IMR-90 (cell line): ENCODE data around the gene FLVCR2. TPM values are rescaled to one million over a fixed set of nuclear protein-coding genes. Genes with fewer than 3 reads are reported as not detected.

ENCODE experiments used
- ATAC-seq: fragments of 200-7000 bp; cut with Tn5 transposase; 2 replicates; pipeline ENCODE4 v1.9.1; 2020; ENCODE audit warnings: low read depth, mild to moderate bottlenecking, moderate library complexity
- BruUV-seq: library from RNA; stranded (reverse); fragments of 400-500 nt; replicated peaks from 2 replicates; lab custom pipeline; 2021; lab: Mats Ljungman, UMichigan
- CTCF ChIA-PET: fragments of 300-600 bp; formaldehyde crosslinking; extraction: SDS; loops from one replicate; lab custom pipeline; 2021; ENCODE audit warnings: antibody characterized with exemption; lab: Yijun Ruan, JAX
- POLR2A ChIA-PET: fragments of 300-600 bp; sonication (Branson Sonifier 250); formaldehyde crosslinking; loops from one replicate; lab custom pipeline; 2022; ENCODE audit warnings: antibody characterized with exemption; ENCODE audit not compliant: unreplicated experiment; lab: Charles Lee
- DNase-seq: peaks from one replicate; pipeline ENCODE4 v3.0.0; 2013
- H2AFZ ChIP-seq: replicated peaks from 2 replicates; pipeline ENCODE3; 2013; ENCODE audit warnings: low read length, mild to moderate bottlenecking; ENCODE audit not compliant: poor library complexity
- H2AK5ac ChIP-seq: 2 replicates; pipeline ENCODE4 v1.6.1; 2013; ENCODE audit warnings: low read depth, low read length, inconsistent platforms
- H2AK9ac ChIP-seq: replicated peaks from 2 replicates; pipeline ENCODE3; 2013; ENCODE audit warnings: mild to moderate bottlenecking, low read depth, low read length, moderate library complexity; ENCODE audit not compliant: poor library complexity
- H2BK120ac ChIP-seq: 2 replicates; pipeline ENCODE4 v1.6.1; 2013; ENCODE audit warnings: low read depth, low read length, inconsistent platforms
- H2BK15ac ChIP-seq: 3 replicates; pipeline ENCODE4 v1.6.1; 2013; ENCODE audit warnings: low read depth, low read length, inconsistent platforms
- H2BK20ac ChIP-seq: 2 replicates; pipeline ENCODE4 v1.6.1; 2013; ENCODE audit warnings: low read depth, mild to moderate bottlenecking, inconsistent platforms, low read length, moderate library complexity
- H2BK5ac ChIP-seq: 2 replicates; pipeline ENCODE4 v1.6.1; 2013; ENCODE audit warnings: mild to moderate bottlenecking, low read depth, low read length, inconsistent platforms; ENCODE audit not compliant: poor library complexity, severe bottlenecking
- H3K14ac ChIP-seq: replicated peaks from 2 replicates; pipeline ENCODE4 v1.6.1; 2013; ENCODE audit warnings: low read depth, low read length, inconsistent platforms
- H3K18ac ChIP-seq: 2 replicates; pipeline ENCODE4 v1.6.1; 2013; ENCODE audit warnings: low read depth, low read length, control low read depth
- H3K23ac ChIP-seq: 2 replicates; pipeline ENCODE4 v1.6.1; 2013; ENCODE audit warnings: low read depth, low read length, inconsistent platforms
- H3K27ac ChIP-seq: 2 replicates; pipeline ENCODE4 v1.5.1; 2013; ENCODE audit warnings: mild to moderate bottlenecking, control low read depth, low read length; ENCODE audit not compliant: insufficient read depth
- H3K27me3 ChIP-seq: 2 replicates; pipeline ENCODE4 v1.6.1; 2013; ENCODE audit warnings: low read length; ENCODE audit not compliant: control insufficient read depth, insufficient read depth
- H3K36me3 ChIP-seq: 2 replicates; pipeline ENCODE4 v1.6.1; 2013; ENCODE audit warnings: low read length, mixed read lengths; ENCODE audit not compliant: control insufficient read depth, insufficient read depth
- H3K4ac ChIP-seq: 2 replicates; pipeline ENCODE4 v1.6.1; 2013; ENCODE audit warnings: low read depth, low read length, inconsistent platforms
- H3K4me1 ChIP-seq: 2 replicates; pipeline ENCODE4 v1.6.1; 2013; ENCODE audit warnings: low read length, mixed read lengths; ENCODE audit not compliant: control insufficient read depth, insufficient read depth
- H3K4me2 ChIP-seq: 2 replicates; pipeline ENCODE4 v1.6.1; 2013; ENCODE audit warnings: low read depth, mild to moderate bottlenecking, control low read depth, low read length, moderate library complexity
- H3K4me3 ChIP-seq: 2 replicates; pipeline ENCODE4 v1.5.1; 2013; ENCODE audit warnings: low read depth, mild to moderate bottlenecking, control low read depth, low read length, moderate library complexity; ENCODE audit not compliant: insufficient read depth
- H3K56ac ChIP-seq: 2 replicates; pipeline ENCODE4 v1.6.1; 2013; ENCODE audit warnings: low read length, inconsistent platforms; ENCODE audit not compliant: insufficient read depth; ENCODE audit errors: extremely low read depth
- H3K79me1 ChIP-seq, 2 experiments: 2 replicates each; pipeline ENCODE4 v1.6.1; 2013; ENCODE audit warnings: low read length in 2 of 2, inconsistent platforms in 1 of 2, low read depth in 1 of 2
- H3K9ac ChIP-seq: 2 replicates; pipeline ENCODE4 v1.6.1; 2013; ENCODE audit warnings: low read depth, low read length, control low read depth
- H3K9me1 ChIP-seq: 2 replicates; pipeline ENCODE4 v1.6.1; 2013; ENCODE audit warnings: low read length, inconsistent platforms; ENCODE audit not compliant: insufficient read depth
- H3K9me3 ChIP-seq: 2 replicates; pipeline ENCODE4 v1.6.1; 2013; ENCODE audit warnings: low read length; ENCODE audit not compliant: control insufficient read depth, insufficient read depth
- H4K20me1 ChIP-seq: 2 replicates; pipeline ENCODE4 v1.6.1; 2013; ENCODE audit warnings: low read length, inconsistent platforms; ENCODE audit not compliant: insufficient read depth
- H4K5ac ChIP-seq: 2 replicates; pipeline ENCODE4 v1.6.1; 2013; ENCODE audit warnings: mild to moderate bottlenecking, low read depth, low read length, control low read depth
- H4K8ac ChIP-seq, 2 experiments: 2 replicates each; pipeline ENCODE4 v1.6.1; 2013; ENCODE audit warnings: low read depth in 2 of 2, low read length in 2 of 2, control low read depth in 1 of 2, inconsistent platforms in 1 of 2
- H4K91ac ChIP-seq: 2 replicates; pipeline ENCODE4 v1.6.1; 2013; ENCODE audit warnings: low read depth, low read length, inconsistent platforms; ENCODE audit not compliant: insufficient read depth
- BHLHE40 ChIP-seq: fragments of 150-350 bp; IDR thresholded peaks from 2 replicates; pipeline ENCODE4 v1.6.1; 2016; ENCODE audit warnings: mild to moderate bottlenecking, low read depth, low read length
- CHD1 ChIP-seq: IDR thresholded peaks from 2 replicates; pipeline ENCODE4 v1.6.1; 2012; ENCODE audit warnings: low read depth, low read length, improper control_type of control experiment
- FOS ChIP-seq: fragments of 150-350 bp; IDR thresholded peaks from 2 replicates; pipeline ENCODE4 v1.6.1; 2016; ENCODE audit warnings: low read depth, low read length
- MAZ ChIP-seq: IDR thresholded peaks from 2 replicates; pipeline ENCODE4 v1.6.1; 2012; ENCODE audit warnings: low read depth, mild to moderate bottlenecking, low read length, improper control_type of control experiment, moderate library complexity, borderline replicate concordance
- MXI1 ChIP-seq: IDR thresholded peaks from 2 replicates; pipeline ENCODE4 v1.6.1; 2012; ENCODE audit warnings: low read depth, mild to moderate bottlenecking, low read length, moderate library complexity, borderline replicate concordance
- NFE2L2 ChIP-seq: fragments of 150-350 bp; IDR thresholded peaks from 2 replicates; pipeline ENCODE4 v1.6.1; 2016; ENCODE audit warnings: low read depth, mild to moderate bottlenecking, low read length
- RAD21 ChIP-seq: IDR thresholded peaks from 2 replicates; pipeline ENCODE4 v1.6.1; 2012; ENCODE audit warnings: low read length, improper control_type of control experiment
- RCOR1 ChIP-seq: IDR thresholded peaks from 2 replicates; pipeline ENCODE4 v1.6.1; 2012; ENCODE audit warnings: mild to moderate bottlenecking, low read length, improper control_type of control experiment; ENCODE audit not compliant: insufficient replicate concordance
- RFX5 ChIP-seq: IDR thresholded peaks from 2 replicates; pipeline ENCODE4 v1.8.0; 2012; ENCODE audit warnings: low read depth, mild to moderate bottlenecking, low read length, moderate library complexity
- SMC3 ChIP-seq: fragments of 150-350 bp; IDR thresholded peaks from 2 replicates; pipeline ENCODE4 v1.6.1; 2016; ENCODE audit warnings: low read depth, mild to moderate bottlenecking, antibody characterized with exemption, low read length, moderate library complexity
- whole genome bisulfite sequencing, 2 experiments: methylation state at CpG; one replicate each; pipeline versions ENCODE4 v1.1.5 to v1.1.7; 2013; ENCODE audit warnings: missing lambda C conversion rate in 2 of 2; ENCODE audit not compliant: insufficient read length in 1 of 2; ENCODE audit errors: extremely low coverage in 2 of 2; 5-methylcytosine and 5-hydroxymethylcytosine counted together
- dilution Hi-C: fragments of 300-500 bp; cut with HindIII; formaldehyde crosslinking; loops from one replicate; pipeline ENCODE4 v1.14.3; 2018; ENCODE audit warnings: low sequenced_read_pairs; ENCODE audit not compliant: unreplicated experiment
- in situ Hi-C: fragments of 300-500 bp; cut with MboI; formaldehyde crosslinking; loops from 3 replicates; pipeline ENCODE4 v1.14.3; 2019; ENCODE audit warnings: low sequenced_read_pairs, inconsistent platforms, mixed read lengths
- intact Hi-C: fragments of 100-400 bp; cut with micrococcal nuclease; formaldehyde crosslinking; loops from 2 replicates; pipeline ENCODE4 v1.10.0; 2022
- polyA plus RNA-seq, 3 experiments: library from polyadenylated mRNA; depleted of rRNA; stranded (reverse); fragments of >200 nt; gene quantifications; 2 replicates each; pipeline ENCODE4 v1.2.3, GENCODE V29; 2012; ENCODE audit warnings: low replicate concordance in 1 of 3
- total RNA-seq: library from RNA; depleted of rRNA; stranded (reverse); fragments of >200 nt; gene quantifications from 2 replicates; pipeline ENCODE4 v1.2.3, GENCODE V29; 2012
- TF ChIP-seq, protein P1 (sequence below): conservative IDR thresholded peaks from 2 replicates; pipeline ENCODE4 v1.5.1; 2012; ENCODE audit warnings: mild to moderate bottlenecking, low read depth, low read length, improper control_type of control experiment
- TF ChIP-seq, protein P2 (sequence below): fragments of 150-350 bp; IDR thresholded peaks from 2 replicates; pipeline ENCODE4 v1.6.1; 2016; ENCODE audit warnings: low read depth, mild to moderate bottlenecking, low read length, moderate library complexity, borderline replicate concordance
- TF ChIP-seq, protein P3 (sequence below): fragments of 150-350 bp; IDR thresholded peaks from 2 replicates; pipeline ENCODE4 v1.6.1; 2017; ENCODE audit warnings: mild to moderate bottlenecking, antibody characterized with exemption, low read length, low read depth

The FLVCR2 gene
- total and polyA plus RNA-seq, 2 of the 4 experiments (the other 2 are of a cell fraction) = 0.94 to 1.4 TPM

DNA sequence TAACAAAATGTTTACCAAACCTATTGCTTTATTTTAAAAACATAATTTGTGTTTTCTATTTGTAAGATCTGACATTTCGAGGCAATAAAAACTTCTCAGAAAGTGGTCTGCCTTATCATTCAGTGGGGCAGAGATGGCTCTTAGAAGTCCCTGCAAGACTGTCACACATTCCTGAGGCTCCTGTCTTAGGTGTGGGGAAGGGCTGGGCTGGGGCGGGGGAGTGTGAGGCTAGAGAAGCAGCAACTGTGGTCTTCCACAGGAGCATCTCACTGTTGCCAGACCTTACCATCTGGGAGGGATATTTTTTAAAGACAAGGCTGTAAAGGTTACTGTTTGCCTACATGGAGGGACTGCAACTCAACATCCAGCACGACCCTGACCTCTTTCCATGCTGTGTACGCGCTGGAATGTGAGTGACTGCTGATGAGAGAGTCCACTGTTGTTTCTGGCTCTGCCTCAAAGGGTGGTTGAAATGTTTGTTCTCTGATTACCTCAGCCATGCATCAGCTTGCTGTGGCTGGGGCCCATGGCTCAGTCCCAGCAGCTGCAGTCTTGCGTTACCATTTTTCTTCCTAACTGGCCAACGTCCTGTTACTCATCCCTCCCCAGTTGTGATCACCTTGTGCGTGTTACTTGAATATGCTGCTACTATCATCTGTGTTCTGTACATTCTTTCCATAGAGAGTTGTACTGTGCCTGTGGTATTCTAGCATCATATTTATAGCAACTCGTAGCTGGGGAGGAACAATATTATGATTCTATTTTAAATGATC is 69.8 kb downstream of the FLVCR2 start:
- ChIA-PET CTCF (interaction anchor here (0.9 to 9.8 kb wide), 2 partner anchors 12 to 70 kb away, joined by 3 to 125 read pairs; partner anchors contain the start of gene FLVCR2), POLR2A (interaction anchor here (0.6 kb wide), 1 partner anchor 76 kb away, joined by 3 read pairs; no protein-coding TSS in a partner anchor)
- in situ Hi-C loops = no loop called here
- Histone ChIP-seq H3K36me3 (peaks cover 8% of the 10 kb centered on the region; the same call in 1 of the 2 replicates), H4K20me1 (peaks cover 3% of the 10 kb centered on the region; the same call in 1 of the 2 replicates), H3K79me1 (no peaks in the 10 kb centered on the region; a peak in 1 of 4 replicates), H2AK9ac (no peak overlapping the region), H3K23ac (no peak overlapping the region; the same call in 1 of the 2 replicates), H3K4me2 (peak overlapping the region; percentile 14), H2BK15ac (no peak overlapping the region), H3K18ac (peak overlapping the region; percentile 10; the same call in 1 of the 2 replicates), H3K9me1 (peaks cover 20% of the 10 kb centered on the region), H2AK5ac (no peak overlapping the region), H4K5ac (no peak overlapping the region), H3K4me3 (no peak overlapping the region), H2BK20ac (peak overlapping the region; percentile 40), H4K91ac (peak overlapping the region; percentile 23; the same call in 1 of the 2 replicates), H4K8ac (peak overlapping the region in 1 of 2 experiments; percentile 5; a peak in 1 of 4 replicates), H3K4me1 (peaks cover 26% of the 10 kb centered on the region), H3K27me3 (no peaks in the 10 kb centered on the region), H2AFZ (peak overlapping the region; percentile 39), H3K14ac (no peak overlapping the region), H3K4ac (peak overlapping the region; percentile 13; the same call in 1 of the 2 replicates), H3K27ac (peak overlapping the region; percentile 57), H2BK120ac (peak overlapping the region; percentile 49), H3K9me3 (no peaks in the 10 kb centered on the region), H2BK5ac (peak overlapping the region; percentile 22), H3K56ac (no peak overlapping the region), H3K9ac (no peak overlapping the region)
- intact Hi-C loops = no loop called here
- ATAC-seq (peak; percentile 86), DNase-seq (peak; percentile 99)
- no CpG with 5 or more reads among the region's 9 CpGs for WGBS, 2 experiments
- no TSS peak for BruUV-seq
- dilution Hi-C loops = no loop called here
- TF ChIP-seq RFX5 (no peak), NFE2L2 (no peak), MAZ (peak; percentile 80; the same call in 1 of the 2 replicates), SMC3 (no peak), BHLHE40 (peak; percentile 60), CHD1 (no peak; the same call in 1 of the 2 replicates), RCOR1 (peak; percentile 98), MXI1 (no peak), FOS (peak; percentile 53), RAD21 (0 out of 2 replicates have a peak, but pooled peaks have one; percentile 5)
- TF ChIP-seq, protein P1, sequence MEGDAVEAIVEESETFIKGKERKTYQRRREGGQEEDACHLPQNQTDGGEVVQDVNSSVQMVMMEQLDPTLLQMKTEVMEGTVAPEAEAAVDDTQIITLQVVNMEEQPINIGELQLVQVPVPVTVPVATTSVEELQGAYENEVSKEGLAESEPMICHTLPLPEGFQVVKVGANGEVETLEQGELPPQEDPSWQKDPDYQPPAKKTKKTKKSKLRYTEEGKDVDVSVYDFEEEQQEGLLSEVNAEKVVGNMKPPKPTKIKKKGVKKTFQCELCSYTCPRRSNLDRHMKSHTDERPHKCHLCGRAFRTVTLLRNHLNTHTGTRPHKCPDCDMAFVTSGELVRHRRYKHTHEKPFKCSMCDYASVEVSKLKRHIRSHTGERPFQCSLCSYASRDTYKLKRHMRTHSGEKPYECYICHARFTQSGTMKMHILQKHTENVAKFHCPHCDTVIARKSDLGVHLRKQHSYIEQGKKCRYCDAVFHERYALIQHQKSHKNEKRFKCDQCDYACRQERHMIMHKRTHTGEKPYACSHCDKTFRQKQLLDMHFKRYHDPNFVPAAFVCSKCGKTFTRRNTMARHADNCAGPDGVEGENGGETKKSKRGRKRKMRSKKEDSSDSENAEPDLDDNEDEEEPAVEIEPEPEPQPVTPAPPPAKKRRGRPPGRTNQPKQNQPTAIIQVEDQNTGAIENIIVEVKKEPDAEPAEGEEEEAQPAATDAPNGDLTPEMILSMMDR = no peak
- TF ChIP-seq, protein P2, sequence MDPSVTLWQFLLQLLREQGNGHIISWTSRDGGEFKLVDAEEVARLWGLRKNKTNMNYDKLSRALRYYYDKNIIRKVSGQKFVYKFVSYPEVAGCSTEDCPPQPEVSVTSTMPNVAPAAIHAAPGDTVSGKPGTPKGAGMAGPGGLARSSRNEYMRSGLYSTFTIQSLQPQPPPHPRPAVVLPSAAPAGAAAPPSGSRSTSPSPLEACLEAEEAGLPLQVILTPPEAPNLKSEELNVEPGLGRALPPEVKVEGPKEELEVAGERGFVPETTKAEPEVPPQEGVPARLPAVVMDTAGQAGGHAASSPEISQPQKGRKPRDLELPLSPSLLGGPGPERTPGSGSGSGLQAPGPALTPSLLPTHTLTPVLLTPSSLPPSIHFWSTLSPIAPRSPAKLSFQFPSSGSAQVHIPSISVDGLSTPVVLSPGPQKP = no peak
- TF ChIP-seq, protein P3, sequence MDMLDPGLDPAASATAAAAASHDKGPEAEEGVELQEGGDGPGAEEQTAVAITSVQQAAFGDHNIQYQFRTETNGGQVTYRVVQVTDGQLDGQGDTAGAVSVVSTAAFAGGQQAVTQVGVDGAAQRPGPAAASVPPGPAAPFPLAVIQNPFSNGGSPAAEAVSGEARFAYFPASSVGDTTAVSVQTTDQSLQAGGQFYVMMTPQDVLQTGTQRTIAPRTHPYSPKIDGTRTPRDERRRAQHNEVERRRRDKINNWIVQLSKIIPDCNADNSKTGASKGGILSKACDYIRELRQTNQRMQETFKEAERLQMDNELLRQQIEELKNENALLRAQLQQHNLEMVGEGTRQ = no peak
